Breast epithelium (tissue), 4 donors: ENCODE measurements around the gene IFNGR2. TPM values are rescaled to one million over a fixed set of nuclear protein-coding genes. Genes with fewer than 3 reads are reported as not detected.
A peak's percentile ranks its signal among the peaks of the same experiment; 100 is the strongest.

Source experiments
- DNase-seq, 2 donors: peaks; one replicate each; pipeline ENCODE4 v3.0.0-alpha.2; 2019; ENCODE audit warnings: low spot score in 2 of 2
- H3K27ac ChIP-seq, 2 donors: fragments of 200-600 bp; sonication (generic) in 1 of 2; one replicate each; pipeline ENCODE4 v1.5.1; 2016 to 2019; ENCODE audit warnings: mild to moderate bottlenecking in 1 of 2
- H3K27me3 ChIP-seq, 2 donors: fragments of 200-600 bp; sonication (generic) in 1 of 2; one replicate each; pipeline versions ENCODE4 v1.5.1 to v1.6.0; 2017 to 2019; ENCODE audit warnings: control low read depth in 1 of 2, mild to moderate bottlenecking in 1 of 2
- H3K36me3 ChIP-seq: fragments of 200-600 bp; one replicate; pipeline ENCODE4 v1.5.1; 2019
- H3K4me1 ChIP-seq, 2 donors: fragments of 200-600 bp; sonication (generic); one replicate each; pipeline ENCODE4 v1.5.1; 2016 to 2019; ENCODE audit warnings: control low read depth in 1 of 2
- H3K4me3 ChIP-seq, 3 donors: fragments of 200-600 bp; sonication (generic); 1 replicate in 2 of 3; 2 replicates in 1 of 3; pipeline ENCODE4 v1.5.1; 2016 to 2019; ENCODE audit warnings: mild to moderate bottlenecking in 3 of 3, moderate library complexity in 2 of 3
- H3K9me3 ChIP-seq, 2 donors: fragments of 200-600 bp; sonication (generic) in 1 of 2; one replicate each; pipeline ENCODE4 v1.5.1; 2016 to 2019; ENCODE audit warnings: control low read depth in 1 of 2
- CTCF ChIP-seq, 3 donors: fragments of 450-650 bp; IDR thresholded peaks; one replicate each; pipeline ENCODE4 v1.5.1; 2016 to 2017; ENCODE audit warnings: antibody characterized with exemption in 3 of 3, mild to moderate bottlenecking in 3 of 3, moderate library complexity in 3 of 3
- POLR2A ChIP-seq: fragments of 450-650 bp; IDR thresholded peaks from one replicate; pipeline ENCODE4 v1.6.1; 2016; ENCODE audit warnings: antibody characterized with exemption, mild to moderate bottlenecking, moderate library complexity
- POLR2AphosphoS5 ChIP-seq, 3 donors: sonication (generic); formaldehyde crosslinking; IDR thresholded peaks; one replicate each; pipeline ENCODE4 v1.6.1; 2017; ENCODE audit warnings: antibody characterized with exemption in 3 of 3
- intact Hi-C: fragments of 100-400 bp; cut with DNase I; formaldehyde crosslinking; loops from one replicate; pipeline ENCODE4 v1.15.1; 2023; ENCODE audit warnings: low total_unique reads
- total RNA-seq, 3 donors: library from RNA; depleted of rRNA; stranded (reverse); fragments of >200 nt; gene quantifications; one replicate each; pipeline ENCODE4 v1.1.0, GENCODE V29; 2016

Gene IFNGR2
- total RNA-seq, 3 donors from 2014 or later = 61.6 to 76.7 (median 70.8) TPM

- Histone ChIP-seq H3K36me3 (no peaks in the 10 kb centered on the region), H3K4me3 (no peak overlapping the region), H3K9me3 (no peaks in the 10 kb centered on the region), H3K27ac (peak overlapping the region; percentile 80 to 88), H3K4me1 (peaks cover 0 to 3% of the 10 kb centered on the region in 2 donors), H3K27me3 (no peaks in the 10 kb centered on the region)
- intact Hi-C loops = no loop called here
- DNase-seq = no peak
- TF ChIP-seq POLR2AphosphoS5 (IDR thresholded peaks at IDR 0.05) = peak in 1 of 3 donors; percentile 11
- TF ChIP-seq POLR2A = no peak
- TF ChIP-seq CTCF (IDR thresholded peaks at IDR 0.05) = no peak
Observed at GRCh38 chr21:33433425-33434114, 30.4 kb downstream of the IFNGR2 start.

- no peaks in the 10 kb centered on the region for H3K9me3 ChIP-seq
- intact Hi-C loops = no loop called here
- peak overlapping the region; percentile 80 to 88 for H3K27ac ChIP-seq
- H3K27me3 ChIP-seq = no peaks in the 10 kb centered on the region
- DNase-seq = no peak
- H3K36me3 ChIP-seq = no peaks in the 10 kb centered on the region
- no peak overlapping the region for H3K4me3 ChIP-seq
- no peak for TF ChIP-seq CTCF (IDR thresholded peaks at IDR 0.05)
- peak in 1 of 3 donors; percentile 46 for TF ChIP-seq POLR2AphosphoS5 (IDR thresholded peaks at IDR 0.05)
- H3K4me1 ChIP-seq = no peaks in the 10 kb centered on the region
Observed at GRCh38 chr21:33434770-33435360, 31.7 kb downstream of the IFNGR2 start.

DNA sequence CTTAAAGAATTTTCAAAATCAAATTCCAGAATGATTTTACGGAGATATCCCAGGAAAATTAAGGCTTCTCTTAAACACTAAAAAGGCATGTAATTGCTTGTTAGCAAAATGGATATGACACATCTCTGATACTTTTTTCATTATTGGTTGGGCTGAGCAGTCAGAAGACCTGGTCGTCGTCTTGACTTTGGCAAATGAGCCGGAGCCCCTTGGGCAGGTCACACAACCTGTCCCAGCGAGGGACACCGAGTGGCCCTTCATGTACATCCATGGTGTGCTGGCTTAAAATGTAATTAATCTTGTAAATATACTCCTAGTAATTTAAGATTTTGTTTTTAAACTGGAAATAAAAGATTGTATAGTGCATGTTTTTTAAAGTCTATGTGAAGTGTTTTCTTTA lies 33.9 kb downstream of the IFNGR2 start:
- Histone ChIP-seq H3K27ac (no peak overlapping the region), H3K27me3 (no peaks in the 10 kb centered on the region), H3K9me3 (no peaks in the 10 kb centered on the region), H3K4me3 (no peak overlapping the region), H3K4me1 (no peaks in the 10 kb centered on the region), H3K36me3 (no peaks in the 10 kb centered on the region)
- intact Hi-C loops = no loop called here
- TF ChIP-seq POLR2AphosphoS5 (IDR thresholded peaks at IDR 0.05) (no peak), POLR2A (no peak), CTCF (IDR thresholded peaks at IDR 0.05) (no peak)
- DNase-seq = peak in 1 of 2 donors; percentile 6

GRCh38 chr21:33441489-33442477 lies 38.6 kb downstream of the IFNGR2 start:
- Histone ChIP-seq H3K27me3 (no peaks in the 10 kb centered on the region), H3K4me1 (no peaks in the 10 kb centered on the region), H3K27ac (peak overlapping the region; percentile 26 to 55), H3K4me3 (peak overlapping the region in 1 of 3 donors; percentile 15), H3K36me3 (no peaks in the 10 kb centered on the region), H3K9me3 (no peaks in the 10 kb centered on the region)
- TF ChIP-seq POLR2AphosphoS5 (IDR thresholded peaks at IDR 0.05) (no peak), CTCF (IDR thresholded peaks at IDR 0.05) (no peak), POLR2A (no peak)
- peak in 1 of 2 donors; percentile 19 for DNase-seq
- intact Hi-C loops = loop anchor here (10.0 kb wide), 1 partner anchor 187 kb away; no protein-coding TSS in a partner anchor
